Activated CD4-positive, alpha-beta T cell treated with anti-CD3 and anti-CD28 coated beads, Interleukin-2, amount 50 U/mL, for 48 hours (primary cell): ENCODE measurements around the gene MYPOP.
A peak's percentile ranks its signal among the peaks of the same experiment; 100 is the strongest.
"Not testable (repeated sequence)": the region's sequence is repeated elsewhere in the genome, so short reads cannot be mapped to it uniquely, and the experiment has no call there.

Experiments
- DNase-seq, 2 experiments: peaks; one replicate each; pipeline ENCODE4 v3.0.0-alpha.2; 2020

Gene MYPOP

DNA sequence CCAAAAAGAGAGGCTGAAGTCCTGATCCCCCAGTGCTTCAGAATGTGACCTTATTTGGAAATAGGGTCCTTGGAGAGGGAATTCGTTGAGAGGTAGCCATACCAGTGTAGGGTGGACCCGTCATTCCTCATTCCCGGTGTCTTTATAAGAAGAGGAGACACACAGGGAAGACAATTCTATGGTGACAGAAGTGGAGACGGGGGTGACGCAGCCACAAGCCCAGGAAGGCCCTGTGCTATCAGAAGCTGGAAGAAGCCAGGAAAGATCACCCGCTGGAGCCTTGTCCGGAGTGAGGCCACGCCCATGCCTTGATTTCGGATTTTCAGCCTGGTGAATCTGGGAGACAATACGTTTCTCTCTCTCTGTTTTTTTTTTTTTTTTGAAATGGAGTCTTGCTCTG lies 2.6 kb upstream of the MYPOP start:
- no peak for DNase-seq

GRCh38 chr19:45902651-45903625 lies 525 bp upstream of the MYPOP start:
- peak; percentile 99 for DNase-seq

- DNase-seq, result peak; percentile 33 to 40
Observed at GRCh38 chr19:45901432-45901911, 941 bp downstream of the MYPOP start.

- no peak for DNase-seq
Observed at GRCh38 chr19:45900738-45901431, 1.5 kb downstream of the MYPOP start.

GRCh38 chr19:45899919-45900589 lies 2.4 kb downstream of the MYPOP start:
- DNase-seq, result no peak

DNA sequence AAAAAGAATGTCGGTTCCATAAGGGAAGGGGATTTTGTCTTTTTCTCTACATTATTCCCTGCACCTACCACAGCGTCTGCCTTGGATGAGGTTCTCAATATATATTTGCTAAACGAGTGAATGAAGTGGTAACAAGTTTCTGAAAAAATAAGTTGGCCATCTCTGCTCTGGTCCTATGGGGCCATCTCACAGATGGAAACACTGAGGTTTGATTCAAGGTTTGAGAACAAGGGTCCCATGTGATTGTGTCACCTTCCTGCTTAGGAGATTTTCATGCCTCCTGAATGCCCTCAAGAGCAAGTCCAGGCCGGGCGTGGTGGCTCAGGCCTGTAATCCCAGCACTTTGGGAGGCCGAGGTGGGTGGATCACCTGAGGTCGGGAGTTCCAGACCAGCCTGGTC lies 3.2 kb downstream of the MYPOP start:
- no peak for DNase-seq

DNA sequence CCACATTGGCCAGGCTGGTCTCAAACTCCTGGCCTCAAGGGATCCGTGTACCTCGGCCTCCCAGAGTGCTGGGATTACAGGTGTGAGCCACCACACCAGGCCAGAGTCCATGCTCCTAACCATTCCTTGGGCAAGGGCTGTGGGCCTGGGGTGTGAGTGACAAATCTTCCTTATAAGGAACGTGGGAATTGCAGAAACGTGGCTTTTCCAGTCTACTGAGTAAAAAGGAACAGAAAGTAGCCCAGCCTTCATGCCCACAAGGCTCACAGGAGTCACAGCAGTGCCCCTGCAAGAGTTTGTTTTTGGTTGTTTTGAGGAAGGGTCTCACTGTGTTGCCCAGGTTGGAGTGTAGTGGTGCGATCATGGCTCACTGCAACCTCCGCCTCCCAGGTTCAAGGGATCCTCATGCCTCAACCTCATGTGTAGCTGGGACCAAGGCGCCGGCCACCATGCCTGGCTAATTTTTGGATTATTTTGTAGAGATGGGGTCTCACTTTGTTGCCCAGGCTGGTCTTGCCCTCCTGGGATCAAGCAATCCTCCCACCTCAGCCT lies 5.1 kb downstream of the MYPOP start:
- no peak for DNase-seq

GRCh38 chr19:45895983-45896599 lies 6.3 kb downstream of the MYPOP start:
- DNase-seq, result not testable (repeated sequence)

DNA sequence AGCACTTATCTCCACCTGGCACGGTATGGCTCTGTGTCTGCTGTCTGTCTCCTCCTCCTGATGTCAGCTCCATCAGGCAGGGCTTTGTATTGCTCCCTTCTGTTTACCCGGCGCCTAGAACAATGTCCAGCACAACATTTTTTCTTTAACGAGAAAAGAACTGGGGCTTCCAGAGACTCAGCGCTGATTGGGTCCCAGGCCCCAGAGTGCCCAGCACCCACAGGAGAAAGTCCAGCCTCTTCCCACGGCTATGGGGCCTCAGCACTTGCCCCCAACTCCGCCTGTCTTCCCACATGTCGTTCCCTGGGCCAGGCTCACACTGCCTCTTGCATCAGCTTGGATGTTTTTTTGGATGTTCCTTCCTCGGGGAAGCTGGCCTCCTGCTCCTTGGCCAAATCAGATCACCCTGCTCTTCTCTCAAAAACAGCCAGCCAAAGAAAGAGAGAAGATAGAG lies 6.9 kb downstream of the MYPOP start:
- no peak for DNase-seq

GRCh38 chr19:45890877-45891276 lies 11.5 kb downstream of the MYPOP start:
- DNase-seq, result no peak

- DNase-seq, result no peak
Observed at GRCh38 chr19:45889210-45889885, 13.1 kb downstream of the MYPOP start.

DNA sequence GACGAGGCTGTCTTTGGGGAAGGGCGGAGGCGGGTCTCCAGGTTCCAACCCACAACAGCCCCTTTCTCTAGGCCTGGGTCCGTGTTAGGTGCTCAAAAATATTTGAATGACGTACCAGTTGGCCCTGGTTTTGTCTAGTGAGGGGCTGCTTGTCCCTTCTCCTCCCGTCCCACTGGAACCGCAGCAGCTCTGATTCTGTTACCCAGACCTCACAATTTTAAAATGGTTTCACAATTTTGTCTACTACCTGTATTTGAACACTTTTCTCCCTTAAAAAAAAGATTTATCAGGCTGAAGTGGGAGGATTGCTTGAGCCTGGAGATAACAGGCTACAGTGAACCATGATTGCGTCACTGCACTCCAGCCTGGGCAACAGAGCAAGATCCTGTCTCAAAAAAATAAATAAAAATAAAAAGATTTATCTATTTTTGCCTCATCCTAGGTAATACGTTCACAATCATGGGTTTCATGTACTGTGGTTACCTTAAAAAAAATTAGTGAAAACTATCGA lies 15.2 kb downstream of the MYPOP start:
- no peak for DNase-seq

DNA sequence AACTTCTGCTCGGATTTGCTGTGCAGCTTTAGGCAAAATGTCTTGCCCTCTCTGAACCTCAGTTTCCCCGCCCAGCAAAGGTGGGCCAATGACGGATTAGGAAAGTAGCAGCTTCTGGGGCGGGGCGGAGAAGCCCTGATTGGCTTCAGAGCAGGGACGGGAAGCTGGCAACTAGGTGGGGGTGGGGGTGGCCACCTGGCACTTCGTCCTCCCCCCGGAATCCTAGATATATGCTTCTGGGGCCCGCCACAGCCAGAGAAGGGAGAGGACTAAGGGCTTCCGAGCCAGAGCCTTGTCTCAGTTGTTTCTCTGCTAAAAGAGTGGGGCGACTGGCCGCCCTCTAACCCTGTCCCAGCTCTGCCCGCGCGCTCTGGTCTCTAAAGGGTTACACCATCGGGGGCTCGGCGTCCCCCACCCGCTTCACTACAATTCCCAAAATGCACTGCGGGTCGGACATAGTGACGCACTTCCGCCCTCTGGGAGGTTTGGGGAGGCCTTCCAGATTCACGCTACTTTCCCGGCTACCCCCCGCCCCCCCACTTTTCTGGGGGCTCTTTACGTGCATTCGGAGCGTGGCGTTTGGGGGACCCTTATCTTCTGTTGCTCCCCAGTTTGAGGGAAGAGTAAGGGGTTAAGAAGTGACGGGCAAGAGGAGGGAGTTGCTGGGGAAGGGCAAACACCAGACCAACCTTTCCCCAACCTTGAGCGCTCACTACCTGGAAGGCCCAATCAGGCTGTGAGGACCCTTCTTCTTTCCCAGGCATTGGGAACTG lies 15.8 kb downstream of the MYPOP start:
- peak; percentile 93 to 95 for DNase-seq

GRCh38 chr19:45885556-45886426 lies 16.6 kb downstream of the MYPOP start, which contains the start of gene IRF2BP1:
IRF2BP1 (minus strand) TSS chr19:45886141; CDS start chr19:45885774, 367 bp downstream.
- peak; percentile 86 to 90 for DNase-seq

- DNase-seq, result peak; percentile 31 to 35
Observed at GRCh38 chr19:45884682-45885555, 17.5 kb downstream of the MYPOP start.

GRCh38 chr19:45883881-45884681 lies 18.3 kb downstream of the MYPOP start:
- no peak for DNase-seq

DNA sequence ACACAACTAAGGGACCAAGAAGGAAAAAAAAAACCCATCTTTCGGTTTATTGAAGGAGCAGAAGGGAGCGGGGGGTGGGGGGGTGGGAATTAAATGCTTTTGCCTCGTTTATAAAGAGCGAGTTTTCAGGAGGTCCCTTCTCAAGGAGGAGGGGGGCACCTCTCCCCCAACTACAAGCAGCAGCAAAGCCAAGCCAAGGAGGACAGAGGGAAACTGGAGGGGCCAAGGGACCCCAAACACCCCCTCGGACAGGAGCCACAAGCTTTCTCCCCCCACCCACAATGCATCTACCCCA lies 18.9 kb downstream of the MYPOP start:
- no peak for DNase-seq
